ENCODE results near the gene BRINP3. TPM values are rescaled to one million over a fixed set of nuclear protein-coding genes. Genes with fewer than 3 reads are reported as not detected.

BRINP3 gene
- under 0.01 TPM in 1 of 2 replicates, not detected in the other for total RNA-seq

GRCh38 chr1:190477762-190478148 lies at the start of gene BRINP3:
Gene BRINP3 (minus strand): TSS chr1:190477864.

